SH-SY5Y (cell line): ENCODE data around the gene ANXA8.

Experiments
- GATA2 ChIP-seq: IDR thresholded peaks from 2 replicates; pipeline ENCODE4 v1.6.1; 2011; ENCODE audit warnings: mild to moderate bottlenecking, low read depth, low read length
- GATA3 ChIP-seq: IDR thresholded peaks from 2 replicates; pipeline ENCODE4 v1.6.1; 2011; ENCODE audit warnings: low read depth, mild to moderate bottlenecking, low read length, moderate library complexity

DNA sequence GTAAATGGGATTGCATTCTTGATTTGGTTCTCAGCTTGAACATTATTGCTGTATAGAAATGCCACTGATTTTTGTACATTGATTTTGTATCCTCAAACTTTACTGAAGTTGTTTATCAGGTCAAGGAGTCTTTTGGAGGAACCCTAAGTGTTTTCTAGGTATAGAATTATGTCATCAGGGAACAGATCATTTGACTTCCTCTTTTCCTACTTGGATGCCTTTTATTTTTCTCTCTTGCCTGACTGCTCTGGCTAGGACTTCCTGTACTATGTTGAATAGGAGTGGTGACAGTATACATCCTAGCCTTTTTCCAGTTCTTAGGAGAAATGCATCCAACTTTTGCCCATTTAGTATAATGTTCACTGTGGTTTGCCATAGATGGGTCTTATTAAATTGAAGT, 48.8 kb downstream of the ANXA8 start:
- TF ChIP-seq GATA2 (no peak), GATA3 (no peak)
